ENCODE results near the gene PNKP. TPM values are rescaled to one million over a fixed set of nuclear protein-coding genes. Genes with fewer than 3 reads are reported as not detected.

Gene PNKP
- total and polyA plus RNA-seq, 9 of the 15 experiments (the other 6 are each of a cell fraction or from before 2014, with no cell fraction given), result 2.8 to 85.4 (median 25.3) TPM

DNA sequence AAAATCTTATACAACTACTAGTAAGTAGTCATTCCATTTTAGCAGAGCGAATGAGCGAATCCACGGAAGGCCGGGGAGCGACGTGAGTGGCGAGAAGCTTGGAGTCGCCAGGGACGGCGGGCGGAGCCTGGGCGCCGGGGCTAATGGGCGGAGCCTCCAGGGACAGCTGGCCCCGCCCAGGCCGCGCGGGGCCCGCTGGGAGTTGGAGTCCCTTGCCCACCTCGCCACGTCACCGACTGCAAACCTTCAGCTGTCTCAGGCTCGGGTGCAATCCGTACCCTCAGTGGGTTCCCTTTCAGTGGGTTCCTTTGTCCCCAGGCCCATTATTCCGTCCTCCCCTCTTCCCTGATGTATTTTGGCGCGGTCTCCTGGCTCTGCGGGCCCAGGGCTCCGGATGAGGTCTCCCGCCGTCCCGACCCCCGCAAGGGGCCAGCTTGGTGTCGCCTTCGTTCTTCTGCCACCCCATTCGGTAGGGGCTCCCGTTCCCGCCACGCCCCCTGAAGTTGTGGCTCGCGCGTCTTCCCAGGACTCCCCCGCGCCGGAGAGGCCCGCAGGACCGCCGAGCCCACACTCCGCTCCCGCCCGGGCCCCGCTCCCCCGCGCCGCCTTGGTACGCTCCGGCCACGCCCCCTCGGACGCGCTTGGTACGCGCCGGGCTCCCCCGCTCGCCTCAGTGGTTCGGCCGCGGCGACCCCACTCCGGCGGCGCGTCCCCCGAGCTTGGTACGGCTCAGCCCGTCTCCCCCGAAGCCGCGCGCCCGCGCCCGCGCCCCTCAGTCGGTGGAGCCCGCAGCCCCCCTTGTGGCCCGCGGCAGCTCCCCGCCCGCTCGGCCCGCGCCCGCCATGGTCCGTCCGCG is 16.7 kb downstream of the PNKP start, which contains the start of gene PTOV1 (continued):
- TF ChIP-seq ZBTB12 (CRISPR knock-in tag; IDR thresholded peaks at IDR 0.05), result peak; percentile 95
- peak; percentile 96 for TF ChIP-seq SREBF1 (IDR thresholded peaks at IDR 0.05; ENCODE audit: borderline replicate concordance, low read depth, low read length)
- TF ChIP-seq BCOR (IDR thresholded peaks at IDR 0.05), result 0 out of 2 replicates have a peak, but pooled peaks have one; percentile 10
- TF ChIP-seq ZBTB7A (IDR thresholded peaks at IDR 0.05; ENCODE audit: borderline replicate concordance, control insufficient read depth, low read depth, low read length), result peak; percentile 93
- TF ChIP-seq ETV6 (IDR thresholded peaks at IDR 0.05; ENCODE audit: borderline replicate concordance in 1 of 2, low read depth in 2 of 2, low read length in 1 of 2), result peak in 1 of 2 experiments; percentile 65; a peak in 1 of 4 replicates
- no peak for TF ChIP-seq ETV6 (CRISPR knock-in tag; IDR thresholded peaks at IDR 0.05; ENCODE audit: borderline replicate concordance)
- TF ChIP-seq ZNF766 (CRISPR knock-in tag; conservative IDR thresholded peaks at IDR 0.05), result peak; percentile 58; the same call in 1 of the 2 replicates
- TF ChIP-seq CTBP1 (IDR thresholded peaks at IDR 0.05; ENCODE audit: borderline replicate concordance), result peak; percentile 75
- 0 out of 2 replicates have a peak, but pooled peaks have one; percentile 24 for TF ChIP-seq ZEB2 (IDR thresholded peaks at IDR 0.05)
- TF ChIP-seq PHB (CRISPR knock-in tag; IDR thresholded peaks at IDR 0.05), result 0 out of 2 replicates have a peak, but pooled peaks have one; percentile 35
- no peak for TF ChIP-seq RBM22 (IDR thresholded peaks at IDR 0.05; ENCODE audit: low read depth, low read length, poor library complexity, severe bottlenecking)
- TF ChIP-seq EGR1 (conservative IDR thresholded peaks at IDR 0.05), result peak; percentile 81
- TF ChIP-seq MEIS2 (IDR thresholded peaks at IDR 0.05; ENCODE audit: partially characterized antibody), result peak; percentile 15
- TF ChIP-seq KDM5B (IDR thresholded peaks at IDR 0.05; ENCODE audit: insufficient replicate concordance, low read depth, low read length), result peak; percentile 62
- TF ChIP-seq RB1 (IDR thresholded peaks at IDR 0.05; ENCODE audit: low read depth), result peak; percentile 84; the same call in 1 of the 2 replicates
- no peak for TF ChIP-seq FOXJ3 (CRISPR knock-in tag; IDR thresholded peaks at IDR 0.05)
- TF ChIP-seq ZNF316 (IDR thresholded peaks at IDR 0.05), result peak; percentile 85
- peak in 1 of 3 experiments; percentile 9; a peak in 1 of 6 replicates for TF ChIP-seq CTCF (IDR thresholded peaks at IDR 0.05 in 2 of 3, conservative IDR thresholded peaks at IDR 0.05 in 1 of 3; ENCODE audit: insufficient read depth in 2 of 3, low read depth in 1 of 3, low read length in 3 of 3)
- TF ChIP-seq SMAD4 (CRISPR knock-in tag; conservative IDR thresholded peaks at IDR 0.05), result peak; percentile 64
- peak; percentile 81; the same call in 1 of the 2 replicates for TF ChIP-seq ZNF282 (CRISPR knock-in tag; IDR thresholded peaks at IDR 0.05)
- TF ChIP-seq ZBTB11 (CRISPR knock-in tag; IDR thresholded peaks at IDR 0.05), result peak in 1 of 3 experiments; percentile 66; a peak in 2 of 6 replicates
